Osteoblast (primary cell): ENCODE measurements around the gene ZNF800. TPM values are rescaled to one million over a fixed set of nuclear protein-coding genes. Genes with fewer than 3 reads are reported as not detected.
"Not testable (repeated sequence)": the region's sequence is repeated elsewhere in the genome, so short reads cannot be mapped to it uniquely, and the experiment has no call there.

ENCODE experiments used
- DNase-seq: peaks from one replicate; pipeline ENCODE4 v3.0.0; 2011; ENCODE audit warnings: low spot score, mixed read lengths; ENCODE audit not compliant: insufficient read length; ENCODE audit errors: missing footprints
- H2AFZ ChIP-seq: 2 replicates; pipeline ENCODE4 v1.6.0; 2011; ENCODE audit warnings: mild to moderate bottlenecking, low read length
- H3K27ac ChIP-seq: 2 replicates; pipeline ENCODE4 v1.5.1; 2011; ENCODE audit warnings: mild to moderate bottlenecking, low read depth, low read length, moderate library complexity
- H3K27me3 ChIP-seq: 2 replicates; pipeline ENCODE4 v1.6.0; 2012; ENCODE audit warnings: mild to moderate bottlenecking, control low read depth, inconsistent platforms, low read length, moderate library complexity; ENCODE audit not compliant: insufficient read depth
- H3K36me3 ChIP-seq: 2 replicates; pipeline ENCODE4 v1.5.1; 2011; ENCODE audit warnings: mild to moderate bottlenecking, low read length, control low read depth, moderate library complexity; ENCODE audit not compliant: insufficient read depth
- H3K4me1 ChIP-seq: 2 replicates; pipeline ENCODE4 v1.5.1; 2011; ENCODE audit warnings: mild to moderate bottlenecking, low read length, control low read depth, moderate library complexity; ENCODE audit not compliant: insufficient read depth
- H3K4me2 ChIP-seq: 2 replicates; pipeline ENCODE4 v1.6.0; 2011; ENCODE audit warnings: mild to moderate bottlenecking, low read length; ENCODE audit not compliant: insufficient read depth
- H3K4me3 ChIP-seq: fragments of 200-600 bp; sonication (generic); 3 replicates; pipeline ENCODE4 v1.5.1; 2012; ENCODE audit warnings: mild to moderate bottlenecking, low read length, inconsistent platforms; ENCODE audit not compliant: insufficient read depth
- H3K79me2 ChIP-seq: 2 replicates; pipeline ENCODE4 v1.6.0; 2012; ENCODE audit warnings: mild to moderate bottlenecking, low read length, control low read depth, inconsistent platforms; ENCODE audit not compliant: insufficient read depth
- H3K9me3 ChIP-seq: 2 replicates; pipeline ENCODE4 v1.5.1; 2011; ENCODE audit warnings: low read depth, low read length, control low read depth
- H4K20me1 ChIP-seq: 2 replicates; pipeline ENCODE4 v1.6.0; 2012; ENCODE audit warnings: mild to moderate bottlenecking, low read length, control low read depth; ENCODE audit not compliant: insufficient read depth
- total RNA-seq: library from RNA; depleted of rRNA; stranded (reverse); fragments of >200 nt; gene quantifications from 2 replicates; pipeline ENCODE4 v1.2.3, GENCODE V29; 2012
- TF ChIP-seq, protein P1 (sequence below): IDR thresholded peaks from 2 replicates; pipeline ENCODE4 v1.5.1; 2011; ENCODE audit warnings: mild to moderate bottlenecking, low read depth, low read length, moderate library complexity; ENCODE audit errors: extremely low read depth

ZNF800 gene
- total RNA-seq, 1 donor = 21.7 TPM

DNA sequence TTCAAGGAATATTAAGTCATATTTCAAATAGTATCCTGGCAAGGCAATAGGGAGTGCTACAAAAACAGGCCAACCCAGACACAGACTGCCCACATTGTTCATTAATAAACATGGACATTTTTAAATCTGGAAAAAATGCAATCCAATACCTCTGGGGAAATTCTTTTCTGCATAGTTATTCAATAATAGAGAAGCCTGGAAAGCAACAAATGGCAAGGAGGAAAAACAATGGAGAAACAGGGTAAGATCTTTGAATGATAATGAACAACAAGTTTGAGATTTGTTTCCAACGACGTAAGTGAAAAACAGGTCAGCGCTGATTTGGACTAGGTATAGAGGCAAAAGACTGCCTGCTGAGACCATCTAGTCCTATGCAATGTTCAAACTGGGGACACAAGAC is 44.7 kb upstream of the ZNF800 start:
- Histone ChIP-seq H3K9me3 (no peaks in the 10 kb centered on the region), H4K20me1 (no peaks in the 10 kb centered on the region), H3K4me1 (peaks cover 21% of the 10 kb centered on the region), H3K27ac (no peak overlapping the region), H3K36me3 (no peaks in the 10 kb centered on the region), H3K27me3 (no peaks in the 10 kb centered on the region), H2AFZ (no peak overlapping the region), H3K4me3 (no peak overlapping the region), H3K79me2 (no peaks in the 10 kb centered on the region), H3K4me2 (peak overlapping the region; percentile 46)
- TF ChIP-seq, protein P1, sequence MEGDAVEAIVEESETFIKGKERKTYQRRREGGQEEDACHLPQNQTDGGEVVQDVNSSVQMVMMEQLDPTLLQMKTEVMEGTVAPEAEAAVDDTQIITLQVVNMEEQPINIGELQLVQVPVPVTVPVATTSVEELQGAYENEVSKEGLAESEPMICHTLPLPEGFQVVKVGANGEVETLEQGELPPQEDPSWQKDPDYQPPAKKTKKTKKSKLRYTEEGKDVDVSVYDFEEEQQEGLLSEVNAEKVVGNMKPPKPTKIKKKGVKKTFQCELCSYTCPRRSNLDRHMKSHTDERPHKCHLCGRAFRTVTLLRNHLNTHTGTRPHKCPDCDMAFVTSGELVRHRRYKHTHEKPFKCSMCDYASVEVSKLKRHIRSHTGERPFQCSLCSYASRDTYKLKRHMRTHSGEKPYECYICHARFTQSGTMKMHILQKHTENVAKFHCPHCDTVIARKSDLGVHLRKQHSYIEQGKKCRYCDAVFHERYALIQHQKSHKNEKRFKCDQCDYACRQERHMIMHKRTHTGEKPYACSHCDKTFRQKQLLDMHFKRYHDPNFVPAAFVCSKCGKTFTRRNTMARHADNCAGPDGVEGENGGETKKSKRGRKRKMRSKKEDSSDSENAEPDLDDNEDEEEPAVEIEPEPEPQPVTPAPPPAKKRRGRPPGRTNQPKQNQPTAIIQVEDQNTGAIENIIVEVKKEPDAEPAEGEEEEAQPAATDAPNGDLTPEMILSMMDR = no peak
- no peak for DNase-seq

DNA sequence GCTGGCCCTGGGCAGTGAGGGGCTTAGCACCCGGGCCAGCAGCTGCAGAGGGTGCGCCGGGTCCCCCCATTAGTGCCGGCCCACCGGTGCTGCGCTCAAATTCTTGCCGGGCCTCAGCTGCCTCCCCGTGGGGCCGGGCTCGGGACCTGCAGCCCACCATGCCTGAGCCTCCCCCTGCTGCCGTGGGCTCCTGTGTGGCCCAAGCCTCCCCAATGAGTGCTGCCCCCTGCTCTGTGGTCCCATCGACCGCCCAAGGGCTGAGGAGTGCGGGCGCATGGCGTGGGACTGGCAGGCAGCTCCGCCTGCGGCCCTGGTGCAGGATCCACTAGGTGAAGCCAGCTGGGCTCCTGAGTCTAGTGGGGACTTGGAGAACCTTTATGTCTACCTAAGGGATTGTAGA is 36.8 kb upstream of the ZNF800 start:
- H3K27me3 ChIP-seq, H3K4me3 ChIP-seq, H3K36me3 ChIP-seq, H3K4me1 ChIP-seq, H3K9me3 ChIP-seq, H3K27ac ChIP-seq, H3K79me2 ChIP-seq, DNase-seq, H3K4me2 ChIP-seq, H4K20me1 ChIP-seq, H2AFZ ChIP-seq: not testable (repeated sequence)

DNA sequence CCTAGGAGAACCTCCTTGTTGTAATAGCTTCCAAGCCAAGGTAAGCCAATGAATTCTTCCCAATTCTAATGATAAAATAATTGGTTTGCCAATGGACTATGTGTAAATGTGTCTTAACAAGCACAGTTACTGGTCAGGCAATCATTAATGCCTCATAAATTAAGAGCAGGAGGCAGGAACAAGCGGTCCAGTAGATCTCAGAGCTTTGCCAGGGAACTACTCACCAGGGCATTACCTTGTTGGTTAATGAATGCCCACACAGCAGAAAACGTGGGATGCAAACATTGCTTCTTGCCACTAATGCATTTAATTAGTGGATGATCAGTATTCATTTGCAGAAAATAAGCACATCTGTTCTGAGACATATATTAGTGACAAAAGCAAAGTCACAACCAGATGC is 26.7 kb upstream of the ZNF800 start:
- no peaks in the 10 kb centered on the region for H3K27me3 ChIP-seq
- no peak overlapping the region for H2AFZ ChIP-seq
- no peak overlapping the region for H3K4me2 ChIP-seq
- H3K9me3 ChIP-seq = no peaks in the 10 kb centered on the region
- H4K20me1 ChIP-seq = no peaks in the 10 kb centered on the region
- no peak overlapping the region for H3K27ac ChIP-seq
- no peaks in the 10 kb centered on the region for H3K79me2 ChIP-seq
- no peak overlapping the region for H3K4me3 ChIP-seq
- no peaks in the 10 kb centered on the region for H3K36me3 ChIP-seq
- no peak for DNase-seq
- TF ChIP-seq, protein P1 = no peak
- H3K4me1 ChIP-seq = no peaks in the 10 kb centered on the region

DNA sequence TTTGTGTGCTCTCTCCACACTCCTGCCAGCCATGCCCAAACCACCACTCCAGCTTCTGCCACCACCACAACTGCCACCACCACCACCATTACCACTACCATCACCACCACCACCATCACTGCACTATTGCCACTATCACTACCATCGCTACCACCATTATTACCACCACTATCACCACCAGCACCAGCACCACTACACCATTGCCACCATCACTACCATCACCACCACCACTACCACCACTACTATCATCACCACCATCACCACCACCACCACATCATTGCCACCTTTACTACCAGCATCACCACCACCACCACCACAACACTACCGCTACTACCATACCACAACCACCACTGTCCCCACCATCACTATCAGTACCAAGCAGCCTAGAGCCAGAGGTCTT is 26.0 kb upstream of the ZNF800 start:
- Histone ChIP-seq H2AFZ (no peak overlapping the region), H3K79me2 (no peaks in the 10 kb centered on the region), H3K27me3 (no peaks in the 10 kb centered on the region), H3K27ac (no peak overlapping the region), H3K36me3 (no peaks in the 10 kb centered on the region), H3K4me2 (no peak overlapping the region), H3K4me3 (no peak overlapping the region), H3K4me1 (no peaks in the 10 kb centered on the region), H3K9me3 (no peaks in the 10 kb centered on the region), H4K20me1 (no peaks in the 10 kb centered on the region)
- TF ChIP-seq, protein P1 = no peak
- DNase-seq = no peak
